Prostate gland (tissue), 2 donors: ENCODE data around the gene ADAM10. TPM values are rescaled to one million over a fixed set of nuclear protein-coding genes. Genes with fewer than 3 reads are reported as not detected.

Experiments used
- DNase-seq: peaks from one replicate; pipeline ENCODE4 v3.0.0-alpha.2; 2019; ENCODE audit warnings: low spot score
- H3K27ac ChIP-seq, 2 donors: fragments of 200-600 bp; sonication (generic); 2 replicates each; pipeline ENCODE4 v1.5.1; 2017 to 2019
- H3K27me3 ChIP-seq: fragments of 200-600 bp; sonication (generic); replicated peaks from 2 replicates; pipeline ENCODE4 v1.5.1; 2019; ENCODE audit not compliant: insufficient read depth
- H3K36me3 ChIP-seq, 2 donors: fragments of 200-600 bp; sonication (generic); 1 replicate in 1 of 2; 2 replicates in 1 of 2; pipeline versions ENCODE4 v1.5.1 to v1.8.1; 2017 to 2019
- H3K4me1 ChIP-seq: fragments of 200-600 bp; sonication (generic); replicated peaks from 2 replicates; pipeline ENCODE4 v1.5.1; 2019
- H3K4me3 ChIP-seq, 2 donors: fragments of 200-600 bp; sonication (generic); 2 replicates each; pipeline ENCODE4 v1.5.1; 2017 to 2019
- H3K9me3 ChIP-seq: fragments of 200-600 bp; sonication (generic); 2 replicates; pipeline ENCODE4 v1.5.1; 2017
- CTCF ChIP-seq, 4 experiments: fragments of 200-600 bp in 2 of 4; fragments of 450-650 bp in 2 of 4; sonication (generic) in 2 of 4; IDR thresholded peaks; 1 replicate in 3 of 4; 2 replicates in 1 of 4; pipeline ENCODE4 v1.5.1; 2016 to 2019; ENCODE audit warnings: antibody characterized with exemption in 4 of 4, mild to moderate bottlenecking in 2 of 4, moderate library complexity in 2 of 4
- POLR2A ChIP-seq: fragments of 450-650 bp; IDR thresholded peaks from one replicate; pipeline ENCODE4 v1.6.1; 2016; ENCODE audit warnings: antibody characterized with exemption, mild to moderate bottlenecking
- POLR2AphosphoS5 ChIP-seq: sonication (generic); formaldehyde crosslinking; IDR thresholded peaks from one replicate; pipeline ENCODE4 v1.6.1; 2017; ENCODE audit warnings: antibody characterized with exemption
- WGBS: methylation state at CpG from one replicate; pipeline ENCODE4 v1.1.5; 2018; 5-methylcytosine and 5-hydroxymethylcytosine counted together
- intact Hi-C: fragments of 100-400 bp; cut with DNase I; formaldehyde crosslinking; loops from one replicate; pipeline ENCODE4 v1.14.2; 2022
- total RNA-seq, 2 donors: library from RNA; depleted of rRNA; stranded (reverse); fragments of >200 nt; gene quantifications; one replicate each; pipeline ENCODE4 v1.1.0, GENCODE V29; 2016

ADAM10 gene
- total RNA-seq, 2 donors from 2014 or later = 74.4 to 95.0 TPM

- TF ChIP-seq CTCF (IDR thresholded peaks at IDR 0.05) (no peak), POLR2A (no peak), POLR2AphosphoS5 (no peak)
- no peak overlapping the region for H3K4me3 ChIP-seq
- no peak for DNase-seq
- H3K27me3 ChIP-seq = no peaks in the 10 kb centered on the region
- intact Hi-C loops = no loop called here
- no peaks in the 10 kb centered on the region for H3K36me3 ChIP-seq
- no peaks in the 10 kb centered on the region for H3K9me3 ChIP-seq
- H3K27ac ChIP-seq = no peak overlapping the region
- 80% methylated on average over 2 of the region's 2 CpGs for WGBS
- H3K4me1 ChIP-seq = peaks cover 3% of the 10 kb centered on the region
These were observed 193.5 kb downstream of the ADAM10 start for GRCh38 chr15:58556028-58556361.

- peaks cover 3% of the 10 kb centered on the region for H3K4me1 ChIP-seq
- no peaks in the 10 kb centered on the region for H3K9me3 ChIP-seq
- DNase-seq = no peak
- no peaks in the 10 kb centered on the region for H3K27me3 ChIP-seq
- no peak overlapping the region for H3K27ac ChIP-seq
- intact Hi-C loops = no loop called here
- no peak overlapping the region for H3K4me3 ChIP-seq
- no peak for TF ChIP-seq POLR2AphosphoS5
- no peak for TF ChIP-seq POLR2A
- no peak for TF ChIP-seq CTCF (IDR thresholded peaks at IDR 0.05)
- WGBS = 77% methylated on average over 15 of the region's 15 CpGs
- no peaks in the 10 kb centered on the region for H3K36me3 ChIP-seq
These were observed 194.1 kb downstream of the ADAM10 start for GRCh38 chr15:58555162-58556027.

GRCh38 chr15:58554758-58555157, 194.7 kb downstream of the ADAM10 start:
- 93% methylated on average over 5 of the region's 5 CpGs for WGBS
- no peak for DNase-seq
- TF ChIP-seq POLR2AphosphoS5 = no peak
- no peak for TF ChIP-seq CTCF (IDR thresholded peaks at IDR 0.05)
- no peak for TF ChIP-seq POLR2A
- H3K27me3 ChIP-seq = no peaks in the 10 kb centered on the region
- no peaks in the 10 kb centered on the region for H3K9me3 ChIP-seq
- intact Hi-C loops = no loop called here
- H3K36me3 ChIP-seq = no peaks in the 10 kb centered on the region
- no peak overlapping the region for H3K27ac ChIP-seq
- no peak overlapping the region for H3K4me3 ChIP-seq
- H3K4me1 ChIP-seq = peaks cover 3% of the 10 kb centered on the region

GRCh38 chr15:58553365-58553918, 196.1 kb downstream of the ADAM10 start:
- H3K27me3 ChIP-seq = no peaks in the 10 kb centered on the region
- peaks cover 3% of the 10 kb centered on the region for H3K4me1 ChIP-seq
- 94% methylated on average over 10 of the region's 10 CpGs for WGBS
- H3K9me3 ChIP-seq = no peaks in the 10 kb centered on the region
- TF ChIP-seq CTCF (IDR thresholded peaks at IDR 0.05) = no peak
- TF ChIP-seq POLR2A = no peak
- no peak for TF ChIP-seq POLR2AphosphoS5
- no peak for DNase-seq
- H3K27ac ChIP-seq = no peak overlapping the region
- H3K4me3 ChIP-seq = no peak overlapping the region
- H3K36me3 ChIP-seq = no peaks in the 10 kb centered on the region
- intact Hi-C loops = no loop called here
